GM12864 (cell line): ENCODE results near the gene GJE1.
"Not testable (repeated sequence)": the region's sequence is repeated elsewhere in the genome, so short reads cannot be mapped to it uniquely, and the experiment has no call there.

Experiments
- DNase-seq: peaks from one replicate; pipeline ENCODE4 v3.0.0-alpha.2; 2011; ENCODE audit warnings: low read depth
- H3K4me3 ChIP-seq: 2 replicates; pipeline ENCODE4 v1.5.1; 2011; ENCODE audit warnings: mild to moderate bottlenecking, low read depth, low read length, control low read depth
- TF ChIP-seq, protein P1 (sequence below): IDR thresholded peaks from 2 replicates; pipeline ENCODE4 v1.5.1; 2011; ENCODE audit warnings: low read depth, mild to moderate bottlenecking, moderate library complexity, low read length, control low read depth, inconsistent platforms; ENCODE audit errors: missing control alignments

GJE1 gene

DNA sequence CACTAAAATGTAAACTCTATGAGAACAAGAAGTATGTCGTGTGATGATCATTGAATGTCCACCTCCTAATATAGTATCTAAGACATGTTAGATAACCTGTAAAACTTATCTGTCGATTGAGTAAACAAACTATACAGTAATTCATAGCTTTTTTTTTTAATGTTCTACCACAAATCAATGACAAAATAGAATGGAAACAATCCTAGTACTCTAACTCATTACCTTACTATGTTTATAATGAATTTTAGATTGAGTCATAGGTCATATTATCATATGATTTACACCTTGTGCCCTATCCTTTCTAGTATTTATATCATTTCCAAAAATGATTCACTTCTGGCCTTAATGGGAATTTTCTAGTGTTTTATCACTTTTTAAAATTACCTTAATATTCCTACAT lies 20.5 kb downstream of the GJE1 start:
- DNase-seq = no peak
- no peak overlapping the region for H3K4me3 ChIP-seq
- TF ChIP-seq, protein P1, sequence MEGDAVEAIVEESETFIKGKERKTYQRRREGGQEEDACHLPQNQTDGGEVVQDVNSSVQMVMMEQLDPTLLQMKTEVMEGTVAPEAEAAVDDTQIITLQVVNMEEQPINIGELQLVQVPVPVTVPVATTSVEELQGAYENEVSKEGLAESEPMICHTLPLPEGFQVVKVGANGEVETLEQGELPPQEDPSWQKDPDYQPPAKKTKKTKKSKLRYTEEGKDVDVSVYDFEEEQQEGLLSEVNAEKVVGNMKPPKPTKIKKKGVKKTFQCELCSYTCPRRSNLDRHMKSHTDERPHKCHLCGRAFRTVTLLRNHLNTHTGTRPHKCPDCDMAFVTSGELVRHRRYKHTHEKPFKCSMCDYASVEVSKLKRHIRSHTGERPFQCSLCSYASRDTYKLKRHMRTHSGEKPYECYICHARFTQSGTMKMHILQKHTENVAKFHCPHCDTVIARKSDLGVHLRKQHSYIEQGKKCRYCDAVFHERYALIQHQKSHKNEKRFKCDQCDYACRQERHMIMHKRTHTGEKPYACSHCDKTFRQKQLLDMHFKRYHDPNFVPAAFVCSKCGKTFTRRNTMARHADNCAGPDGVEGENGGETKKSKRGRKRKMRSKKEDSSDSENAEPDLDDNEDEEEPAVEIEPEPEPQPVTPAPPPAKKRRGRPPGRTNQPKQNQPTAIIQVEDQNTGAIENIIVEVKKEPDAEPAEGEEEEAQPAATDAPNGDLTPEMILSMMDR = no peak

DNA sequence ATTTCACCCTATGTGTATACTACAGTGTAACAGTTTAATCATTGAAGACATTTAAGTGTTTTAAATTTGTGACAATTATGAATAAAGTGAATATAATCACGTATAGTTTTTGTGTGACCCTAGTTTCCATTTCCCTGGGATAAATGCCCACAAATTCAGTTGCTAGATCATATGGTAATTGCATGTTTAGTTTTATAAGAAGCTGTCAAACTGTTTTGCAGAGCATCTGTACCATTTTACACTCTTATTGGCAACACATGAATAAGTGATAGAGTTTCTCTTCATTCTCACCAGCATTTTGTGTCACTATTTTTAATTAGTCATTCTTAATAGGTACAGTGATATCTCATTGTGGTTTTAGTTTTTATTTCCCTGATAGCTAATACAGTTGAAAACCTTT lies 21.6 kb downstream of the GJE1 start:
- TF ChIP-seq, protein P1 = no peak
- DNase-seq = no peak
- H3K4me3 ChIP-seq = no peak overlapping the region

DNA sequence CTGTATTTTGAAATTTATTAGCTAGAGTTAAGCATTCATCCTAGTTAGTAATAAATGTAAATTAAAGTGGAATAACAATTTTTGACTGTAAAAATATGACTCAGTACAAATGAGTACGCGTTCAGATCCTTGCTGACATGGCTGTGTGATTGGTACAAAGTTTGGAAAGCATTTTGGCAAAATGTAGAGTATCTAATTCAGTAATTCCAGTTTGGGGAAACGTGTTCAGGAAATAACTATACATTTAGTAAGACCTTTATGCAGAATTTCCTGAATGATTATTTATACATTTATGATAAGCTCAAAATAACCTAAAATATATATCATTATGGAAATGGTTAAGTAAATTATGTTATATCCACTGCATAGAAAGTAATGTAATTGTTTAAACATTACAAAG lies 22.4 kb downstream of the GJE1 start:
- no peak overlapping the region for H3K4me3 ChIP-seq
- DNase-seq = no peak
- TF ChIP-seq, protein P1 = no peak

DNA sequence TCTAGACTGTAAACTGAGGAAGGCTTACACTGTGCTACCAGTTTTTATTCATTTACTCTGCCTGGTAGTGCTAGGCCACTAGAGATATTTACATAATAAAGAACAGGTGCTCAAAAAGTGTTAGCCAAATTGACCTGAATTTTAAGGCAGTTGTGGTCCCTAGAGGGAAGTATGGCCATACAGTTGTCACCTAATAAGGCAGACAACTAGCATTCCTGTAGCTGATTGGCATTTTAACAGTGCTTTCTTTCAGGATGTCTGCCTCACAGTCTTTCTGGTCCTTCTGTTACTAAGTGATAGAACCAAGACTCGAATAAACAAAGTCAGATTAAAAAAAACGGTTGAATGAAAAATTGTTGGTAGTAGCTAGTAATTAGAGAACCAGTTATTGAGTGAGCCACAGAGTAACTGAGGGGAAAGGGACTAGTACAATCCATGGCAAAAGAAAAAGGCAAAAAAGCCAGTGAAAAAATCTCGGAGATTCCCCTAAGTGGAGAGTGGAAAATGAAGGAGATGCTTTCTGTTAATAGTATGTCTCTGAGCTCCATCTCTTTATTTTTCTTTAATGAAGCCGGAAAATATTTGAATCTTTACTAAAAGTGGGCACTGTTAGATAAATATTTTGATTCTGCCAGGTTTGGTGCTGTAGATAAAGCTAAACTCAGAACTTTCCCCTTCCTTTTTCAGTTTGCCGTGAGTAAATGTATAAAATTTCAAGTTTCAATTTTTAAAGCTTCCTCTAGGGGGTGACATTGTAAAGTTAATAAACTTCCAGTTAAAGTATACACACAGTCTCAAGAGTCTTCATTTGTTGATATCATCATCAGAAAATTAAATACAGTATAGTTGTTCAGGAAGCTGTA lies 23.4 kb downstream of the GJE1 start:
- no peak overlapping the region for H3K4me3 ChIP-seq
- TF ChIP-seq, protein P1 = peak; percentile 7
- DNase-seq = no peak

DNA sequence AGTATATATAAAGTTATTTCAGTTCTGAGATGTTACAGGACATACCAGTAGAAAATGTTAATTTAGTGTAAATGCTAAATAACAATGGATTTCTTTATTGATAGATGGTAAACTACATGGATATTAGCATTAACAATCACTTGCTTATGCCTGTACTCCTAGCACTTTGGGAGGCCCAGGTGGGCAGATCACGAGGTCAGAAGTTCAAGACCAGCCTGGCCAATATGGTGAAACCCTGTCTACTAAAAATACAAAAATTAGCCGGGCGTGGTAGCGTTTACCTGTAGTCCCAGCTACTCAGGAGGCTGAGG lies 24.0 kb downstream of the GJE1 start:
- H3K4me3 ChIP-seq, DNase-seq: not testable (repeated sequence)

DNA sequence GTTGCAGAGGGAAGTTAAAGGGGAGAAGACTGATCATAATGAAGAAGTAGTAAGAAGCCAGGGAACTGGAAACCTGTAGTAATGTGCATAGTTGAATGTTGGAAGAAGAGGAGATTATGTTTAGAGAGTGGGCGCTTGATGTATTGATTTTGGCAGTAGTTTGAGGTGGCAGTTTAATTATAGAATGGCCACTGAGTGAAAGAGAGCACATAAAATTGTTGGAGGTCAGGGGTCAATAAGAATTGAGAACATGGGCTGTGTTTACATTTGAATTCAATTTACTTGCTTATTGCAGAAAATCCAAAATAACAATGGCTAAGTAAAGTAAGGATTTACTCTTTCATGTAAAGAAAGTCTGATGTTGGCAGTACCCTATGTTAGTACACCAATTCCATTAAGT lies 30.1 kb downstream of the GJE1 start:
- DNase-seq = no peak
- no peak overlapping the region for H3K4me3 ChIP-seq
- TF ChIP-seq, protein P1 = no peak

DNA sequence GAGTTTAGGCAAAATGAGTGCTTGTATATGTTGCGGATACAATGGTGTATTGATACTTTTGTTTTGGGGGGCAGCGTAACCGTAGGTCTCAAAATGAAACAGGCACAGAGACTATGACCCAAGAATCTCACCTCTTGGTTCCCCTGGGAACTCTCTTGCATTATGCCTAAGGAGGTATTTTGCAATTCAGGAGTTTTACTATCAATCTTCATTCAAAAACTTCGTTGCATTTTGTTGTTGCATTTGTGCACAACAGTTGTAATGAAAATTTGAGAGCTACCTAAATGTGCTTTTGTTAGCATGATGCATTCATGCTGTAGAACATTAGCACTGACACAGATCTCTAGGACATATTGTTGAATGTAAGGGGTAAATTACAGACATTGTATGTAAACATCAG lies 32.5 kb downstream of the GJE1 start:
- no peak for DNase-seq
- TF ChIP-seq, protein P1 = no peak
- H3K4me3 ChIP-seq = no peak overlapping the region

DNA sequence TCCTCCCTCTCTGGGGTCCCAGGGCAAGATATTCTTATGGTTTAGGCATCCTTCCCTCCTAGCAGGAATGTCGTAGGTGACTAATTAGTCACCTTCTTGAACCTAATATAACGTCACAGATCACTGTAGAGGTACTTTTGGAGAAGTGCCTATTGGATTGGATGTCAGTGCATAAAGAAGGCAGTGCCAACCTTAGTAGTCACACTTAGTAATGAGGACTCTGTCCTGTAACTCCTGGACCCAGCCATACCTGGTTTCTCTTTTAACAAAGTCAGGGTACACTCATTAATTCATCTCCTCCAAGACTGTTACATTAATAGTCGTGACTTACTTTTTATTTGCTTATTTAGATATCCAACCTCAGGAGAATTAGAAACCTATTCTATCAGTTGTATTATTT lies 34.3 kb downstream of the GJE1 start:
- TF ChIP-seq, protein P1 = no peak
- no peak overlapping the region for H3K4me3 ChIP-seq
- no peak for DNase-seq
